ENCODE measurements around the gene TMEM129.

Gene TMEM129

GRCh38 chr4:1745165-1745564 is 24.0 kb upstream of the TMEM129 start:
- Histone ChIP-seq H3K27ac (ENCODE audit: insufficient read depth, low read depth, low read length, poor library complexity, severe bottlenecking) (no peak overlapping the region), H3K27me3 (ENCODE audit: control insufficient read depth, insufficient read depth, low read length, poor library complexity, severe bottlenecking) (peaks cover 3% of the 10 kb centered on the region), H3K4me3 (ENCODE audit: insufficient read depth, low read depth, low read length) (no peak overlapping the region), H3K4me1 (ENCODE audit: control insufficient read depth, insufficient read depth, low read length) (peaks cover 12% of the 10 kb centered on the region), H3K36me3 (ENCODE audit: control insufficient read depth, insufficient read depth, low read length) (peaks cover 41% of the 10 kb centered on the region), H3K9me3 (ENCODE audit: control insufficient read depth, low read length) (no peaks in the 10 kb centered on the region)
- 91 to 93% methylated on average over 13 of the region's 13 CpGs for WGBS, 2 experiments

- Histone ChIP-seq H3K4me3 (ENCODE audit: insufficient read depth, low read depth, low read length) (no peak overlapping the region), H3K27ac (ENCODE audit: insufficient read depth, low read depth, low read length, poor library complexity, severe bottlenecking) (no peak overlapping the region), H3K36me3 (ENCODE audit: control insufficient read depth, insufficient read depth, low read length) (peaks cover 46% of the 10 kb centered on the region), H3K9me3 (ENCODE audit: control insufficient read depth, low read length) (no peaks in the 10 kb centered on the region), H3K4me1 (ENCODE audit: control insufficient read depth, insufficient read depth, low read length) (peaks cover 12% of the 10 kb centered on the region), H3K27me3 (ENCODE audit: control insufficient read depth, insufficient read depth, low read length, poor library complexity, severe bottlenecking) (peaks cover 3% of the 10 kb centered on the region)
- 91 to 96% methylated on average over 14 of the region's 14 CpGs for WGBS, 2 experiments
Measured at GRCh38 chr4:1744552-1744951, 23.4 kb upstream of the TMEM129 start.

DNA sequence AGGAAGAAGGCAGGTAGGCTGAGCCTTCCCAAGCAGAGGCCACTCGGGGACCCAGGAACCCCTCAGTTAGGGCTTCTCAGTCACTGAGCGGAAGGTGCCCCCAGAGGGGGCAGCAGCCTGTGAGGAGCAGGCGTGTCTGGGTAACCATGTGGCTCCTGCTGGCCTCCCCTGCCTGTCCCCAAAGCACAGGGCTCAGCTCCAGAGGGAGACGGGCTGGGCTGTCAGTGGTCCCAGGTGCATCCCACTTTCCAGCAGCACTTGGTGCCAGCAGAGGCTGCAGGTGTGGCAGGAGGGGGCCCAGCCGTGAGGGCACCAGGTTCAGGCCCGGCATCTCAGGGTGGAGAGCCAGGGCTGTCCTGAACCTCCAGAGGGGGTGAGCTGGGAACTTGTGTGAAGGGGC is 22.9 kb upstream of the TMEM129 start:
- WGBS, 2 experiments: 93 to 95% methylated on average over 6 of the region's 6 CpGs
- peaks cover 3% of the 10 kb centered on the region for H3K27me3 ChIP-seq (ENCODE audit: control insufficient read depth, insufficient read depth, low read length, poor library complexity, severe bottlenecking)
- no peak overlapping the region for H3K4me3 ChIP-seq (ENCODE audit: insufficient read depth, low read depth, low read length)
- H3K4me1 ChIP-seq (ENCODE audit: control insufficient read depth, insufficient read depth, low read length): peaks cover 12% of the 10 kb centered on the region
- no peak overlapping the region for H3K27ac ChIP-seq (ENCODE audit: insufficient read depth, low read depth, low read length, poor library complexity, severe bottlenecking)
- H3K36me3 ChIP-seq (ENCODE audit: control insufficient read depth, insufficient read depth, low read length): peaks cover 52% of the 10 kb centered on the region
- no peaks in the 10 kb centered on the region for H3K9me3 ChIP-seq (ENCODE audit: control insufficient read depth, low read length)

DNA sequence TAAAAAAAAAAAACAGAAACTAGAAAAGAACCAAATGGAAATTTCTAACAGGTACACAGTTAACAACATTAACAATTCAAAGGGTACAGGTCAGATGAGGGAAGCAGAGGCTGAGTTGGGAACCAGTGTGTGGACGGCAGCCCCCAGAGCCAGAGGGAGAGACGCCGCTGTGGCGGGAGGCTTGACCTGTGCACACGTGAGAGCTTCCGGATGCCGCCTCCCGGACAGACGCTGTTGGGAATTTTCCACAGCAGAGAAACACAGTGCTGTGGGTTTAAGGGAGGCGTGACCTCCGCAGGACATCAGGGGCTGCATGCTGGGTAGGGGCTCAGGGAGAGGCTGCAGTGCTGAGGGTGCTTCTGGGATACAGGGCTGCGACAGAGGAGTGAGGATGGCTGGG is 22.4 kb upstream of the TMEM129 start:
- 86 to 88% methylated on average over 12 of the region's 12 CpGs for WGBS, 2 experiments
- Histone ChIP-seq H3K27me3 (ENCODE audit: control insufficient read depth, insufficient read depth, low read length, poor library complexity, severe bottlenecking) (peaks cover 3% of the 10 kb centered on the region), H3K27ac (ENCODE audit: insufficient read depth, low read depth, low read length, poor library complexity, severe bottlenecking) (no peak overlapping the region), H3K4me3 (ENCODE audit: insufficient read depth, low read depth, low read length) (no peak overlapping the region), H3K4me1 (ENCODE audit: control insufficient read depth, insufficient read depth, low read length) (peaks cover 11% of the 10 kb centered on the region), H3K9me3 (ENCODE audit: control insufficient read depth, low read length) (no peaks in the 10 kb centered on the region), H3K36me3 (ENCODE audit: control insufficient read depth, insufficient read depth, low read length) (peaks cover 56% of the 10 kb centered on the region)

DNA sequence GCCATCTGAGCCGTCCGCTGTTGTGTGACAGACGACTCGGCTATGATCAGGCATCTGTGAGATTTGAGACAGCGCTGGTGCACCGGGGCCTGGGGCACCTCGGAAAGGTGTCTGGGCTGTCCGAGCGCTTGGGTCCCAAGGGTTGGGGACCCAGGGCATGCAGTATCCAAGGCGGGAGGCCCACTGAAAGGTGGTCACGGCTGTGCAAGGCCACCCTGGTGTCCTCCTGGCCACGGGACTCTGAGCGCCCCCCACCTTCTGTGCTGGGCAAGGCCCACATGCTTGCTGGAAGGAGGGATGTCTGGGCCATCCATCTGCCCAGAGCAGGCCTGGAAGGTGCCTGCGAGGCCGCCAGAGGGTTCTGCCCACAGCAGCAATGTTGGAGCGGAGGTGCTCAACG is 20.1 kb upstream of the TMEM129 start:
- H3K27ac ChIP-seq (ENCODE audit: insufficient read depth, low read depth, low read length, poor library complexity, severe bottlenecking): no peak overlapping the region
- 92% methylated on average over 17 of the region's 17 CpGs for WGBS, 2 experiments
- H3K27me3 ChIP-seq (ENCODE audit: control insufficient read depth, insufficient read depth, low read length, poor library complexity, severe bottlenecking): no peaks in the 10 kb centered on the region
- peaks cover 80% of the 10 kb centered on the region for H3K36me3 ChIP-seq (ENCODE audit: control insufficient read depth, insufficient read depth, low read length)
- no peak overlapping the region for H3K4me3 ChIP-seq (ENCODE audit: insufficient read depth, low read depth, low read length)
- peaks cover 4% of the 10 kb centered on the region for H3K9me3 ChIP-seq (ENCODE audit: control insufficient read depth, low read length)
- no peaks in the 10 kb centered on the region for H3K4me1 ChIP-seq (ENCODE audit: control insufficient read depth, insufficient read depth, low read length)

DNA sequence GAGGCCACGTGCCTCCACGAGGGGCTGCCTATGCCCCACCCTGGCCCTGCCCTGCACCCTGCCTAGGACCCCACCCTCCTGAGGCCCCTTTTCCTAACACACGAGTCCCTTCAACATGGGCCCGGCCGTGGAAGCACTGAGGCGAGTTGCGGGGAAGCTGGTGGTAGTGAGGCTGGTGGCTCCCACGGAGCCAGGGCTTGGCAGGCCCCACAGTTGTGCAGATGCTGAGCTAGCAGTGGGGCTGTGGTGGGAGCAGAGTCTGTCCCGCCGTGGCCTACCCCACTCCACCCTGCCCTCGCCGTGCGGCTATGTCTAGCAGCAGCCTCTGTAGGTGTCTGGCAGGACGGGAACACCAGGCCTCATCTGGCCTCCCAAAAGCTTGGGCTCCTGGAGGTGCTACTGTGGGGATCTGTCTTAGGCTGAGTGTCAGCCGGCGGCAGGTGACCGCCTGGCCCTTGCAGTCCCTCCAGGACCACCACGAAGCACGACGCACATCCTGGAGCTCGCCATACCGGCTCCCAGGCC is 19.0 kb upstream of the TMEM129 start:
- no peaks in the 10 kb centered on the region for H3K27me3 ChIP-seq (ENCODE audit: control insufficient read depth, insufficient read depth, low read length, poor library complexity, severe bottlenecking)
- peaks cover 4% of the 10 kb centered on the region for H3K9me3 ChIP-seq (ENCODE audit: control insufficient read depth, low read length)
- 97 to 98% methylated on average over 22 of the region's 22 CpGs for WGBS, 2 experiments
- no peak overlapping the region for H3K27ac ChIP-seq (ENCODE audit: insufficient read depth, low read depth, low read length, poor library complexity, severe bottlenecking)
- no peaks in the 10 kb centered on the region for H3K4me1 ChIP-seq (ENCODE audit: control insufficient read depth, insufficient read depth, low read length)
- peaks cover 89% of the 10 kb centered on the region for H3K36me3 ChIP-seq (ENCODE audit: control insufficient read depth, insufficient read depth, low read length)
- H3K4me3 ChIP-seq (ENCODE audit: insufficient read depth, low read depth, low read length): no peak overlapping the region

DNA sequence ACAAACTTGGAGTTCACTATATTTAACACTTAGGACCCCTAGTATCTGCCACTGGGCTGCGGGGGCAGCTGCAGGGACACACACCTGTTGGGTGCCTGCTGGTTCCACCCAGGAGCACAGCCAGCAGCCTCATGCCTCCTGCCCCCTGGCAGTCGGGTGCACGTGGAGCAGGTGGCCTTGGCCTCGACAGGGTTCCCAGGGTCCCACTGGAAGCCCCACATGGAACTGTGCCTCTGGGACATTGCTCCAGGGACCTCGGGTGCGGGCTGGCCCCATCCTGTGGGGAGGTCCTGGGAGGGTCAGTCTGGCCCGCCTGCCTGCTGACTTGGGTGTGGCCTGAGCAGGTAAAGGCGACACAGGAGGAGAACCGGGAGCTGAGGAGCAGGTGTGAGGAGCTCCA is 18.2 kb upstream of the TMEM129 start:
- H3K27me3 ChIP-seq (ENCODE audit: control insufficient read depth, insufficient read depth, low read length, poor library complexity, severe bottlenecking): no peaks in the 10 kb centered on the region
- 95 to 96% methylated on average over 9 of the region's 9 CpGs for WGBS, 2 experiments

DNA sequence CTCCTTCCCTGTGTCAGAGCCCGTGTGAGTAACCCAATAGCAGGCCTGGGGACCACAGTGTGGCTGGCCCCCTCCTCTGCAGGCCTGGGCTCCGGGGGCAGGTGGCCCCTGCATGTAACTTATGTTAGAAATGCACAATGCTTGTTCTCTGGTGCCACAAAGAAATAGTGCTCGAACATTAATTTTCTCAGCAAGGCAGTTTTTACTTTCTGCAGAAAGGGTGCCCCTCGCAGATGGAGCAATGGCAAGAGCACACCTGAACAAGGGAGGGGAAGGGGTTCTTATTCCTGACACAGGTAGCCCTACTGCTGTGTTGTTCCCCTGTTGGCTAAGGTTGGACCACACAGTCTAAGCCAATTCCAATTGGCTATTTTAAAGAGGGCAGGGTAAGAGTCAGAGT is 17.3 kb upstream of the TMEM129 start:
- no peak overlapping the region for H3K27ac ChIP-seq (ENCODE audit: insufficient read depth, low read depth, low read length, poor library complexity, severe bottlenecking)
- peaks cover 4% of the 10 kb centered on the region for H3K9me3 ChIP-seq (ENCODE audit: control insufficient read depth, low read length)
- H3K4me3 ChIP-seq (ENCODE audit: insufficient read depth, low read depth, low read length): no peak overlapping the region
- no peaks in the 10 kb centered on the region for H3K4me1 ChIP-seq (ENCODE audit: control insufficient read depth, insufficient read depth, low read length)
- H3K27me3 ChIP-seq (ENCODE audit: control insufficient read depth, insufficient read depth, low read length, poor library complexity, severe bottlenecking): no peaks in the 10 kb centered on the region
- H3K36me3 ChIP-seq (ENCODE audit: control insufficient read depth, insufficient read depth, low read length): peaks cover 82% of the 10 kb centered on the region
- 95 to 96% methylated on average over 4 of the region's 4 CpGs for WGBS, 2 experiments

More for the DNA sequence above, 18.2 kb upstream of the TMEM129 start:
- no peak overlapping the region for H3K27ac ChIP-seq (ENCODE audit: insufficient read depth, low read depth, low read length, poor library complexity, severe bottlenecking)
- no peaks in the 10 kb centered on the region for H3K4me1 ChIP-seq (ENCODE audit: control insufficient read depth, insufficient read depth, low read length)
- H3K9me3 ChIP-seq (ENCODE audit: control insufficient read depth, low read length): peaks cover 4% of the 10 kb centered on the region
- no peak overlapping the region for H3K4me3 ChIP-seq (ENCODE audit: insufficient read depth, low read depth, low read length)
- H3K36me3 ChIP-seq (ENCODE audit: control insufficient read depth, insufficient read depth, low read length): peaks cover 89% of the 10 kb centered on the region

DNA sequence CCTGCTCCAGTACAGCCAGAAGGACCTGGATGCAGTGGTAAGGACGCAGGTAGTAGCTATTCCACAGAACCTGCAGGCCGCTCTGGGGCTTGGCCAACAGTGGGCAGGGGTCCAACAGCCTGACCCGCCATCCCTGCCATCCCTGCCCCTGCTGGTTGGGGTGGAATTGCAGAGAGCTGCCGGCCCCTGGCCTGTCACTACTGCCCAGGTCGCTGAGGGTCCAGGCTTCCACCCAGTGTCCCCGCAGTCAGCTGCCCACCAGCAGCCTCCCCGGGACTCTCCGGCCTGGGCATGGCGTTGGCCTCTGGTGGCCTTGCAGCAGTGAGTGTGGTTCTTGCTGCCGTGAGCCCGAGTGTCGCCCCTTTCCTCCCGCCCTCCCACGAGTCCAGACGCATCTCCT is 16.5 kb upstream of the TMEM129 start:
- 97 to 98% methylated on average over 15 of the region's 15 CpGs for WGBS, 2 experiments
- Histone ChIP-seq H3K27me3 (ENCODE audit: control insufficient read depth, insufficient read depth, low read length, poor library complexity, severe bottlenecking) (no peaks in the 10 kb centered on the region), H3K4me1 (ENCODE audit: control insufficient read depth, insufficient read depth, low read length) (no peaks in the 10 kb centered on the region), H3K9me3 (ENCODE audit: control insufficient read depth, low read length) (peaks cover 4% of the 10 kb centered on the region), H3K27ac (ENCODE audit: insufficient read depth, low read depth, low read length, poor library complexity, severe bottlenecking) (no peak overlapping the region), H3K4me3 (ENCODE audit: insufficient read depth, low read depth, low read length) (no peak overlapping the region), H3K36me3 (ENCODE audit: control insufficient read depth, insufficient read depth, low read length) (peaks cover 88% of the 10 kb centered on the region)

DNA sequence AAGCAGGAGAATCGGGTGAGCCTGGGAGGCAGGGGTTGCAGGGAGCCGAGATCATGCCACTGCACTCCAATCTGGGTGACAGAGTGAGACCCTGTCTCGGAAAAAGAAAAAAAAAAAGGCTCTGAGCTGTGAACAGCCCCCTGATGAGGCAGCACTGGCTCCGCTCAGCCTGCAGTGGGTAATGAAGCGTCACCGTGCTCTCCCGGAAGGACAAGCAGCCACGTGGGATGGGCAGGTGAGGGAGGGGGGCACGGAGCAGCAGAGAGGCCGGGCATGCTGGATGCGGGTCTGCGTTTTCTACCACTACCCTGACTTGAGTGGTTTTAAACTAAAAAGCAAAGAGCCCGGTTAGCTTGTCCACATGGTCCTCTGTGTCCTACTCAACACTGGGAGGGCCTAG is 15.7 kb upstream of the TMEM129 start:
- no peak overlapping the region for H3K4me3 ChIP-seq (ENCODE audit: insufficient read depth, low read depth, low read length)
- peaks cover 85% of the 10 kb centered on the region for H3K36me3 ChIP-seq (ENCODE audit: control insufficient read depth, insufficient read depth, low read length)
- WGBS, 2 experiments: 97% methylated on average over 13 of the region's 13 CpGs

DNA sequence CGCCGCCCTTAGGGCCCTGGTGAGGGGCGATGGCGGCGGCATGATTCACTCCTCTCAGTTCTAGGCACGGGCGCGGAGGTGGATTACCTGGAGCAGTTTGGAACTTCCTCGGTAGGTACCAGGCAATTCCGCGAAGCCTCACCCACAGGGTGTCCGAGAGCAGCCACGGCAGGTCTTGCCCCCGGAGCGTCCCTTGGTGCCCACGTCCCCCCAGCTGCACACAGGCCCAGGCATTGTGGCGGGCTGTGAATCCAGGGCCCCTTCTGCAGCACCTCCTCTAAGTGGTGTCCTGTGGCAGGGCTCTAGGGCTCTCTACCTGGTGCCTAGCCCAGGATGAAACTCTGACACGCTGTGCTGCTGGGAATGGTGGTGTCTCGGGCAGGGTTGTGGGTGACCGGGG is 14.1 kb upstream of the TMEM129 start:
- H3K36me3 ChIP-seq (ENCODE audit: control insufficient read depth, insufficient read depth, low read length): peaks cover 79% of the 10 kb centered on the region
- WGBS, 2 experiments: 93 to 94% methylated on average over 20 of the region's 20 CpGs
- no peak overlapping the region for H3K4me3 ChIP-seq (ENCODE audit: insufficient read depth, low read depth, low read length)

More for the DNA sequence above, 15.7 kb upstream of the TMEM129 start:
- H3K27me3 ChIP-seq (ENCODE audit: control insufficient read depth, insufficient read depth, low read length, poor library complexity, severe bottlenecking): no peaks in the 10 kb centered on the region
- H3K9me3 ChIP-seq (ENCODE audit: control insufficient read depth, low read length): peaks cover 4% of the 10 kb centered on the region
- no peak overlapping the region for H3K27ac ChIP-seq (ENCODE audit: insufficient read depth, low read depth, low read length, poor library complexity, severe bottlenecking)
- no peaks in the 10 kb centered on the region for H3K4me1 ChIP-seq (ENCODE audit: control insufficient read depth, insufficient read depth, low read length)

More for the DNA sequence above, 14.1 kb upstream of the TMEM129 start:
- Histone ChIP-seq H3K9me3 (ENCODE audit: control insufficient read depth, low read length) (peaks cover 4% of the 10 kb centered on the region), H3K4me1 (ENCODE audit: control insufficient read depth, insufficient read depth, low read length) (no peaks in the 10 kb centered on the region), H3K27ac (ENCODE audit: insufficient read depth, low read depth, low read length, poor library complexity, severe bottlenecking) (no peak overlapping the region), H3K27me3 (ENCODE audit: control insufficient read depth, insufficient read depth, low read length, poor library complexity, severe bottlenecking) (no peaks in the 10 kb centered on the region)

All from ectodermal cell (in vitro differentiated cells).